Measurements from ENCODE around the gene LRP8. TPM values are rescaled to one million over a fixed set of nuclear protein-coding genes. Genes with fewer than 3 reads are reported as not detected.
A peak's percentile ranks its signal among the peaks of the same experiment; 100 is the strongest.

Gene LRP8
- polyA plus RNA-seq, 6 donors from 2014 or later = 0.21 to 1.5 (median 0.57) TPM; not detected in 1

GRCh38 chr1:53368314-53369033 is 40.6 kb upstream of the LRP8 start:
- no peaks in the 10 kb centered on the region for H3K9me3 Mint-ChIP-seq
- H3K4me1 Mint-ChIP-seq = peaks cover 32 to 41% (median 38%) of the 10 kb centered on the region in 3 donors
- ATAC-seq (ENCODE audit: low read depth in 2 of 2) = no peak
- no peaks in the 10 kb centered on the region for H3K27me3 Mint-ChIP-seq
- DNase-seq = no peak
- H3K36me3 Mint-ChIP-seq = no peaks in the 10 kb centered on the region
- H3K4me3 Mint-ChIP-seq = peak overlapping the region; percentile 85 to 98 (median 95)
- H3K27ac Mint-ChIP-seq = peak overlapping the region in 5 of 6 donors; percentile 89 to 98 (median 95)

GRCh38 chr1:53367503-53368313 is 39.8 kb upstream of the LRP8 start:
- H3K9me3 Mint-ChIP-seq = no peaks in the 10 kb centered on the region
- peak overlapping the region; percentile 89 to 98 (median 95) for H3K27ac Mint-ChIP-seq
- peak overlapping the region; percentile 85 to 98 (median 95) for H3K4me3 Mint-ChIP-seq
- H3K27me3 Mint-ChIP-seq = no peaks in the 10 kb centered on the region
- H3K36me3 Mint-ChIP-seq = no peaks in the 10 kb centered on the region
- DNase-seq (peak; percentile 46), ATAC-seq (ENCODE audit: low read depth in 2 of 2) (peak; percentile 94 to 96)
- peaks cover 36 to 41% (median 38%) of the 10 kb centered on the region in 3 donors for H3K4me1 Mint-ChIP-seq

DNA sequence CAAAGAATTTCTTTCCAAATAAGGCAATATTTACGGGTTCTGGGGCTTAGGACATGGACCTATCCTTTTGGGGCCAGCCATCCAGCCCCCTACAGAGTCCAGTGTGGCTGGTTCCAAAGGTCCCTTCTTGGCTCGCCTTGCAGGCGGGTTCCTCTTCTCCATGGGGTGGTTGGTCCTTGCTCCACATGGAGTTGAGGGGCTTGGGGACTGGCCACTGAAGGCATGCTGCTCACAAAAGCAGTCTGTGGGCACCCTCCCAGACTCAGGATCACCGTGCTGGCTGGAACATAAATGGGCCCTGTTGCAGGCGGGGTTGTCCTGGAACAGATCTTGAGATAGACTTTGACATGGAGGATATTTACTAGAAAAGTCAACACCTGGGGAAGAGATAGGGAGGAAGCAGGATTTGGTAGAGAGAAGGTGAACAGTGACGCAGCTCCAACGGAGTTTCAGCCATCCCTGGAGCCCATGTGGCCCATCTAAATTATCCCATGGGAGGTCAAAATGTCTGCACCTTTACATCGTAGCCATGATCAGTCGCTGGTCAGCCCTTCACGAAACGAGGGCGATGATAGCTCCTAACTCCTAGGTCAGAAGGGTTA is 39.1 kb upstream of the LRP8 start:
- DNase-seq = no peak
- H3K36me3 Mint-ChIP-seq = no peaks in the 10 kb centered on the region
- ATAC-seq (ENCODE audit: low read depth in 2 of 2) = no peak
- H3K9me3 Mint-ChIP-seq = no peaks in the 10 kb centered on the region
- H3K4me3 Mint-ChIP-seq = peak overlapping the region; percentile 85 to 98 (median 95)
- H3K27ac Mint-ChIP-seq = peak overlapping the region; percentile 15 to 98 (median 64)
- peaks cover 36 to 41% (median 38%) of the 10 kb centered on the region in 3 donors for H3K4me1 Mint-ChIP-seq
- H3K27me3 Mint-ChIP-seq = no peaks in the 10 kb centered on the region

GRCh38 chr1:53365437-53366063 is 37.7 kb upstream of the LRP8 start:
- DNase-seq = no peak
- peaks cover 36 to 41% (median 38%) of the 10 kb centered on the region in 3 donors for H3K4me1 Mint-ChIP-seq
- peaks cover 0 to under 1% (median 0%) of the 10 kb centered on the region in 3 donors for H3K27me3 Mint-ChIP-seq
- H3K4me3 Mint-ChIP-seq = peak overlapping the region in 7 of 8 donors; percentile 20 to 91 (median 70)
- peak overlapping the region in 4 of 6 donors; percentile 2 to 75 (median 20) for H3K27ac Mint-ChIP-seq
- ATAC-seq (ENCODE audit: low read depth in 2 of 2) = no peak
- H3K9me3 Mint-ChIP-seq = no peaks in the 10 kb centered on the region
- no peaks in the 10 kb centered on the region for H3K36me3 Mint-ChIP-seq

DNA sequence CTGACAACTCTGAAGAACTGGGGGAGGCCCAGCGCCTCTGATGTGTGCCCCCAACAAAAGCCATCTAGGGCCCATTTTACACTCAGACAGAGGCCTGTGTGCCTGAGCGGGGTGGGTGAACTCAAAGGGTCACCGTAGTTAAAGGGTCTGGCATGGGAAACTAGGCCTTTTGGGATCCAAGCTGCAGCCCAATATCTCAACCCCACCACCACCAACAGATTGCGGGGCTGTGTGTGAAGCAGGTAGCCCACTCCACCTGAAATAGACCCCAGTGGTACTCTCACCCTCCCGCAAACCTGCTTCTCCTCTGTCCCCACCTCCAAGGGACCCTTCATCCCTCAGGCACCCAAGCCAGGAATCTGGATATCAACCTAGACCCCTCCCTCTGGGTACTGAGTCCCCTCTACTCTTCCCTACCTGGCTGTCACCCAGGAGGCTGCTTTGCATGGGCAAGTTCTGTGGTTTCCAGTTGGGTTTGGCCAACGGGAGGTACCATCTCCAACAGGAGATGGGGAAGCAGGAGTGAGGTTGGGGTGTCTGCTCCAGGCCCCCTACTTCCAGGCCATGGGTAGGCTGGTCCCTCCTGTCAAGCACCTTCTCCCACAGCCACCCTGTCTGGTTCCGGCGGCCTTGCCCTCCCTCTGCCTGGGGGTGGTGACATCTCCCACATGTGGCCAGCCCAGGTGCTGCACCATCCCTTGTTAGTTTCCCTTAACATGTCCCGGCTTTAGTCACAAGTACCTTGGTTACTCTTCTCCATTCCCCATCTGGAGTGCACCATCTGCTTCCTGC is 35.2 kb upstream of the LRP8 start:
- ATAC-seq (ENCODE audit: low read depth in 2 of 2) (no peak), DNase-seq (no peak)
- H3K4me1 Mint-ChIP-seq = peaks cover 27 to 35% (median 32%) of the 10 kb centered on the region in 3 donors
- peaks cover 0 to 17% (median 4%) of the 10 kb centered on the region in 7 donors for H3K9me3 Mint-ChIP-seq
- H3K4me3 Mint-ChIP-seq = peak overlapping the region in 1 of 8 donors; percentile 56
- peaks cover 0 to 19% (median 11%) of the 10 kb centered on the region in 3 donors for H3K27me3 Mint-ChIP-seq
- no peaks in the 10 kb centered on the region for H3K36me3 Mint-ChIP-seq
- H3K27ac Mint-ChIP-seq = no peak overlapping the region

GRCh38 chr1:53362270-53362669 is 34.4 kb upstream of the LRP8 start:
- ATAC-seq (ENCODE audit: low read depth in 2 of 2) (no peak), DNase-seq (no peak)
- Mint-ChIP-seq H3K9me3 (peaks cover 0 to 17% (median 6%) of the 10 kb centered on the region in 7 donors), H3K27ac (no peak overlapping the region), H3K27me3 (peaks cover 0 to 19% (median 11%) of the 10 kb centered on the region in 3 donors), H3K4me3 (no peak overlapping the region), H3K36me3 (no peaks in the 10 kb centered on the region), H3K4me1 (peaks cover 20 to 27% (median 26%) of the 10 kb centered on the region in 3 donors)

- peaks cover 13 to 20% (median 19%) of the 10 kb centered on the region in 3 donors for H3K4me1 Mint-ChIP-seq
- no peak overlapping the region for H3K27ac Mint-ChIP-seq
- H3K27me3 Mint-ChIP-seq = peaks cover 4 to 25% (median 11%) of the 10 kb centered on the region in 3 donors
- ATAC-seq (ENCODE audit: low read depth in 2 of 2) = no peak
- no peak for DNase-seq
- H3K9me3 Mint-ChIP-seq = peaks cover 4 to 24% (median 12%) of the 10 kb centered on the region in 7 donors
- no peak overlapping the region for H3K4me3 Mint-ChIP-seq
- peaks cover 0 to 6% of the 10 kb centered on the region in 2 donors for H3K36me3 Mint-ChIP-seq
These were observed 33.7 kb upstream of the LRP8 start for GRCh38 chr1:53361541-53361961.

- Mint-ChIP-seq H3K27me3 (peaks cover 4 to 29% (median 11%) of the 10 kb centered on the region in 3 donors), H3K9me3 (peaks cover 4 to 34% (median 16%) of the 10 kb centered on the region in 7 donors), H3K36me3 (peaks cover 0 to 6% of the 10 kb centered on the region in 2 donors), H3K4me1 (peaks cover 0 to 7% (median 3%) of the 10 kb centered on the region in 3 donors), H3K27ac (no peak overlapping the region), H3K4me3 (no peak overlapping the region)
- DNase-seq = no peak
- no peak for ATAC-seq (ENCODE audit: low read depth in 2 of 2)
These were observed 32.0 kb upstream of the LRP8 start for GRCh38 chr1:53359934-53360276.

GRCh38 chr1:53359225-53359933 is 31.5 kb upstream of the LRP8 start:
- Mint-ChIP-seq H3K36me3 (peaks cover 0 to 6% of the 10 kb centered on the region in 2 donors), H3K27me3 (peaks cover 4 to 29% (median 11%) of the 10 kb centered on the region in 3 donors), H3K4me3 (no peak overlapping the region), H3K27ac (no peak overlapping the region), H3K9me3 (peaks cover 4 to 34% (median 16%) of the 10 kb centered on the region in 7 donors), H3K4me1 (peaks cover 0 to 7% (median 0%) of the 10 kb centered on the region in 3 donors)
- DNase-seq (no peak), ATAC-seq (ENCODE audit: low read depth in 2 of 2) (no peak)

GRCh38 chr1:53356637-53357036 is 28.8 kb upstream of the LRP8 start:
- DNase-seq (no peak), ATAC-seq (ENCODE audit: low read depth in 2 of 2) (no peak)
- Mint-ChIP-seq H3K4me3 (no peak overlapping the region), H3K9me3 (peaks cover 4 to 34% (median 16%) of the 10 kb centered on the region in 7 donors), H3K27ac (no peak overlapping the region), H3K4me1 (no peaks in the 10 kb centered on the region), H3K36me3 (peaks cover 0 to 6% of the 10 kb centered on the region in 2 donors), H3K27me3 (peaks cover 4 to 29% (median 11%) of the 10 kb centered on the region in 3 donors)

GRCh38 chr1:53354119-53354518 is 26.2 kb upstream of the LRP8 start:
- H3K27ac Mint-ChIP-seq = no peak overlapping the region
- H3K4me3 Mint-ChIP-seq = no peak overlapping the region
- H3K9me3 Mint-ChIP-seq = peaks cover 4 to 34% (median 14%) of the 10 kb centered on the region in 7 donors
- no peaks in the 10 kb centered on the region for H3K4me1 Mint-ChIP-seq
- H3K36me3 Mint-ChIP-seq = peaks cover 0 to 6% of the 10 kb centered on the region in 2 donors
- ATAC-seq (ENCODE audit: low read depth in 2 of 2) = no peak
- peaks cover under 1 to 14% (median 4%) of the 10 kb centered on the region in 3 donors for H3K27me3 Mint-ChIP-seq
- no peak for DNase-seq

GRCh38 chr1:53352561-53352960 is 24.7 kb upstream of the LRP8 start:
- Mint-ChIP-seq H3K27ac (no peak overlapping the region), H3K27me3 (peaks cover 0 to 10% (median 4%) of the 10 kb centered on the region in 3 donors), H3K9me3 (peaks cover 4 to 21% (median 10%) of the 10 kb centered on the region in 7 donors), H3K4me1 (no peaks in the 10 kb centered on the region), H3K4me3 (no peak overlapping the region), H3K36me3 (peaks cover 0 to 6% of the 10 kb centered on the region in 2 donors)
- no peak for DNase-seq
- no peak for ATAC-seq (ENCODE audit: low read depth in 2 of 2)
